K562 (cell line): ENCODE results near the gene GZMM. TPM values are rescaled to one million over a fixed set of nuclear protein-coding genes. Genes with fewer than 3 reads are reported as not detected.

Source experiments
- ATAC-seq: fragments of 200-7000 bp; cut with Tn5 transposase; 3 replicates; pipeline ENCODE4 v1.9.1; 2020; ENCODE audit warnings: moderate library complexity
- BruUV-seq: library from RNA; stranded (reverse); fragments of 400-500 nt; replicated peaks from 2 replicates; lab custom pipeline; 2021; lab: Mats Ljungman, UMichigan
- CTCF ChIA-PET: fragments of 300-600 bp; formaldehyde crosslinking; extraction: SDS; loops from one replicate; lab custom pipeline; 2021; ENCODE audit warnings: low intra/inter-chr PET ratio; lab: Yijun Ruan, JAX
- POLR2A ChIA-PET: fragments of 300-600, 350-650 bp; sonication (Branson Sonifier 250); formaldehyde crosslinking; extraction: SDS; loops from one replicate; lab custom pipeline; 2021; ENCODE audit warnings: antibody characterized with exemption, inconsistent platforms; lab: Yijun Ruan, JAX
- DNase-seq, 4 experiments: peaks; one replicate each; pipeline versions ENCODE4 v3.0.0 to v3.0.0-alpha.2; 2011 to 2018; ENCODE audit warnings: low spot score in 3 of 4, mixed read lengths in 3 of 4; ENCODE audit errors: extremely low read depth in 1 of 4
- FAIRE-seq: peaks from 2 replicates; lab custom pipeline; 2011; peaks lifted over from hg19 to GRCh38; lab: Jason Lieb, UNC
- H2AFZ ChIP-seq: 2 replicates; pipeline ENCODE4 v1.6.0; 2011; ENCODE audit warnings: low read depth, low read length, control low read depth, inconsistent platforms
- H3K27ac ChIP-seq: fragments of 200-600 bp; 3 replicates; pipeline ENCODE4 v1.8.0; 2011; ENCODE audit warnings: low read depth, mild to moderate bottlenecking, control low read depth, inconsistent platforms, low read length, moderate library complexity, mixed read lengths; ENCODE audit errors: extremely low read depth
- H3K27me3 ChIP-seq, 2 experiments: fragments of 300-600 bp in 1 of 2; 2 replicates in 1 of 2; 3 replicates in 1 of 2; pipeline versions ENCODE4 v1.6.0 to v1.8.0; 2011; ENCODE audit warnings: inconsistent platforms in 2 of 2, low read length in 2 of 2, mild to moderate bottlenecking in 1 of 2, mixed read lengths in 1 of 2, moderate library complexity in 1 of 2; ENCODE audit not compliant: control insufficient read depth in 2 of 2, insufficient read depth in 2 of 2
- H3K36me3 ChIP-seq: fragments of 300-600 bp; 3 replicates; pipeline ENCODE4 v1.8.0; 2011; ENCODE audit warnings: mild to moderate bottlenecking, low read length, inconsistent platforms; ENCODE audit not compliant: control insufficient read depth, insufficient read depth
- H3K4me1 ChIP-seq, 2 experiments: fragments of 200-600 bp in 1 of 2; replicated peaks in 1 of 2; 2 replicates in 1 of 2; 3 replicates in 1 of 2; pipeline versions ENCODE4 v1.5.1 to v1.8.0; 2011; ENCODE audit warnings: inconsistent platforms in 2 of 2, low read length in 2 of 2, mild to moderate bottlenecking in 1 of 2, mixed read lengths in 1 of 2, moderate library complexity in 1 of 2; ENCODE audit not compliant: control insufficient read depth in 2 of 2, insufficient read depth in 2 of 2
- H3K4me2 ChIP-seq: 2 replicates; pipeline ENCODE4 v1.6.1; 2011; ENCODE audit warnings: low read length, control low read depth, inconsistent platforms, mixed read lengths; ENCODE audit not compliant: insufficient read depth
- H3K4me3 ChIP-seq: fragments of 200-600 bp; sonication (generic), shearing (Covaris generic); 2 replicates; pipeline ENCODE4 v1.5.1; 2016; ENCODE audit warnings: control low read depth, inconsistent platforms
- H3K79me2 ChIP-seq: fragments of 200-600 bp; 3 replicates; pipeline ENCODE4 v1.8.0; 2011; ENCODE audit warnings: low read length, inconsistent platforms; ENCODE audit not compliant: control insufficient read depth, insufficient read depth
- H3K9ac ChIP-seq, 2 experiments: 2 replicates each; pipeline versions ENCODE4 v1.6.0 to v1.6.1; 2011; ENCODE audit warnings: low read depth in 2 of 2, low read length in 2 of 2, control low read depth in 1 of 2, inconsistent platforms in 1 of 2, mild to moderate bottlenecking in 1 of 2, mixed read lengths in 1 of 2; ENCODE audit not compliant: insufficient read depth in 1 of 2
- H3K9me1 ChIP-seq: one replicate; pipeline ENCODE4 v1.6.0; 2011; ENCODE audit warnings: inconsistent platforms, mild to moderate bottlenecking, low read length, moderate library complexity; ENCODE audit not compliant: control insufficient read depth, insufficient read depth
- H3K9me3 ChIP-seq: replicated peaks from 2 replicates; pipeline ENCODE4 v1.5.1; 2011; ENCODE audit warnings: low read depth, low read length, inconsistent platforms; ENCODE audit not compliant: control insufficient read depth, insufficient read depth
- H4K20me1 ChIP-seq: replicated peaks from 2 replicates; pipeline ENCODE4 v1.6.1; 2011; ENCODE audit warnings: low read length, inconsistent platforms, mixed read lengths; ENCODE audit not compliant: control insufficient read depth, insufficient read depth
- ATF7 ChIP-seq: fragments of 450-650 bp; IDR thresholded peaks from 2 replicates; pipeline ENCODE4 v1.7.1; 2014; ENCODE audit warnings: mild to moderate bottlenecking, moderate library complexity
- BCOR ChIP-seq: fragments of 450-650 bp; IDR thresholded peaks from 2 replicates; pipeline ENCODE4 v1.6.1; 2016
- CBX2 ChIP-seq: fragments of 200-600 bp; sonication (generic); IDR thresholded peaks from one replicate; pipeline ENCODE4 v1.6.1; 2012; ENCODE audit warnings: mild to moderate bottlenecking, low read length, inconsistent platforms; ENCODE audit not compliant: insufficient read depth, poor library complexity, severe bottlenecking
- CEBPB ChIP-seq: fragments of 450-650 bp; IDR thresholded peaks from 2 replicates; pipeline ENCODE4 v1.6.1; 2016; ENCODE audit warnings: missing genetic modification characterization, missing compliant biosample characterization
- HDAC1 ChIP-seq, 2 experiments: fragments of 450-650 bp; IDR thresholded peaks; 2 replicates each; pipeline ENCODE4 v1.6.1; 2016 to 2017; ENCODE audit warnings: inconsistent platforms in 1 of 2, mild to moderate bottlenecking in 1 of 2, moderate library complexity in 1 of 2
- MYBL2 ChIP-seq, 2 experiments: fragments of 450-650 bp in 1 of 2; sonication (generic) in 1 of 2; formaldehyde crosslinking in 1 of 2; IDR thresholded peaks; 2 replicates each; pipeline versions ENCODE4 v1.6.1 to v1.8.1; 2017 to 2022; ENCODE audit warnings: borderline replicate concordance in 1 of 2, inconsistent platforms in 1 of 2, low read depth in 1 of 2, mild to moderate bottlenecking in 1 of 2, missing genetic modification reagents in 1 of 2, moderate library complexity in 1 of 2
- SAFB ChIP-seq: fragments of 200-400 bp; formaldehyde crosslinking; IDR thresholded peaks from 2 replicates; pipeline ENCODE4 v1.6.1; 2017; ENCODE audit warnings: low read depth, low read length, borderline replicate concordance
- SP1 ChIP-seq: sonication (generic); formaldehyde crosslinking; IDR thresholded peaks from 2 replicates; pipeline ENCODE4 v1.8.1; 2022; ENCODE audit warnings: mild to moderate bottlenecking, missing genetic modification reagents
- TOE1 ChIP-seq, 2 experiments: fragments of 450-650 bp in 1 of 2; sonication (generic) in 1 of 2; formaldehyde crosslinking in 1 of 2; IDR thresholded peaks; 2 replicates each; pipeline versions ENCODE4 v1.7.1 to v1.8.0; 2016 to 2022; ENCODE audit warnings: borderline replicate concordance in 2 of 2, mild to moderate bottlenecking in 2 of 2, antibody characterized with exemption in 1 of 2, inconsistent platforms in 1 of 2, low read depth in 1 of 2, missing genetic modification reagents in 1 of 2, moderate library complexity in 1 of 2
- ZHX1 ChIP-seq: fragments of 150-350 bp; conservative IDR thresholded peaks from 2 replicates; pipeline ENCODE4 v1.6.1; 2014; ENCODE audit warnings: low read length
- ZKSCAN3 ChIP-seq: fragments of 250-450 bp; sonication (Bioruptor Pico); IDR thresholded peaks from 2 replicates; pipeline ENCODE4 v1.4.0; 2020
- ZNF431 ChIP-seq: sonication (generic); formaldehyde crosslinking; IDR thresholded peaks from 2 replicates; pipeline ENCODE4 v1.8.0; 2022; ENCODE audit warnings: mild to moderate bottlenecking, missing genetic modification reagents
- WGBS: fragments of 100-300 bp; shearing (Covaris generic); methylation state at CpG from one replicate; pipeline ENCODE4 v1.1.6; 2016; ENCODE audit warnings: low coverage, mixed read lengths; ENCODE audit not compliant: insufficient coverage; ENCODE audit errors: missing lambda C conversion rate; 5-methylcytosine and 5-hydroxymethylcytosine counted together
- in situ Hi-C: fragments of 300-500 bp; cut with MboI; formaldehyde crosslinking; loops from 4 replicates; pipeline ENCODE4 v1.15.0; 2018; ENCODE audit warnings: inconsistent platforms, mixed read lengths
- intact Hi-C: fragments of 100-400 bp; cut with micrococcal nuclease; formaldehyde crosslinking; loops from 2 replicates; pipeline ENCODE4 v1.14.2; 2022
- polyA plus RNA-seq, 8 experiments: library from polyadenylated mRNA; depleted of rRNA in 4 of 8; stranded (reverse) in 5 of 8; unstranded in 3 of 8; fragments of >200 nt; fragmentation: Nextera tagmentation in 2 of 8; fragmentation: Illumina TruSeq in 1 of 8; extraction: Ambion mirVana in 2 of 8; extraction: Trizol in 1 of 8; gene quantifications; 2 replicates each; pipeline versions ENCODE4 v1.2.1 to v1.2.3, GENCODE V29; 2011 to 2014; ENCODE audit warnings: inconsistent platforms in 1 of 8, missing spikeins in 1 of 8
- total RNA-seq, 7 experiments: library from RNA; depleted of rRNA in 6 of 7; stranded (reverse); fragments of >200 nt in 6 of 7; fragmentation: Illumina TruSeq in 2 of 7; extraction: Trizol in 2 of 7; gene quantifications; 2 replicates each; pipeline versions ENCODE4 v1.2.1 to v1.2.3, GENCODE V29; 2011 to 2021; ENCODE audit warnings: low replicate concordance in 1 of 7
- TF ChIP-seq, protein P1 (sequence below): sonication (generic); formaldehyde crosslinking; IDR thresholded peaks from 2 replicates; pipeline ENCODE4 v1.8.0; 2022; ENCODE audit warnings: missing genetic modification reagents, mild to moderate bottlenecking, moderate library complexity, borderline replicate concordance
- TF ChIP-seq, protein P2 (sequence below): fragments of 450-650 bp; IDR thresholded peaks from 2 replicates; pipeline ENCODE4 v1.6.1; 2016

The GZMM gene
- total and polyA plus RNA-seq, 9 of the 15 experiments (the other 6 are each of a cell fraction or from before 2014, with no cell fraction given): 0.08 to 2.6 (median 0.70) TPM; not detected in 2

DNA sequence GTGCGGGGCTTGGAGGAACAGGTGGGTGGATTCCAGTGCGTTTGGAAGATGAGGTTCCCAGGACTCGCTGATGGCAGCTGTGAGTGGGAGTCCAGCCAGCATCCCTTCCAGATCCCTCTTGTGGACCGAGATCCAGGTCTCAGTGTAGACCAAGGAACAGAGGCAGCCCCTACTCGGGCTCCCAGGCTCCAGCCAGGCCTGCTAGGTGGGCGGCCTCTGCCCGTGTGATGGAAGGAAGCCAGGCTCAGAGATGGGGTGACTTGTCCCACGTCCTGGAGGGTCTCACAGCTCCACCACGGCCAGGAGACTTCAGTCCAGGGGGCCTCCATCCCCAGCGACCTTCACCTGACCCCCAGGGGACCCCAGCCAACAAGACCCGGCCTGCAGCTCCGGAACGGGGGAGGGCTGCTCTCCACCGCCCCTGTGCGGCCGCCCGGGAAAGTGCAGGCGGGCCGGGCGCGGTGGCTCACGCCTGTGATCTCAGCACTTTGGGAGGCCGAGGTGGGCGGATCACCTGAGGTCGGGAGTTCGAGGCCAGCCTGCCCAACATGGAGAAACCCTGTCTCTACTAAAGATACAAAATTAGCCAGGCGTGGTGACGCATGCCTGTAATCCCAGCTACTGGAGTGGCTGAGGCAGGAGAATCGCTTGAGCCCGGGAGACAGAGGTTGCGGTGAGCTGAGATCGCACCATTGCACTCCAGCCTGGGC, 48.3 kb upstream of the GZMM start:
- Histone ChIP-seq H4K20me1 (no peaks in the 10 kb centered on the region), H3K9me1 (no peaks in the 10 kb centered on the region), H2AFZ (0 out of 2 replicates have a peak overlapping the region, but pooled peaks have one; percentile 38), H3K4me2 (peak overlapping the region; percentile 12; the same call in 1 of the 2 replicates), H3K27ac (no peak overlapping the region), H3K4me1 (peaks cover 0 to 60% of the 10 kb centered on the region in 2 experiments; a peak in 3 of 5 replicates), H3K9me3 (no peaks in the 10 kb centered on the region), H3K79me2 (no peaks in the 10 kb centered on the region), H3K27me3 (no peaks in the 10 kb centered on the region), H3K36me3 (no peaks in the 10 kb centered on the region), H3K4me3 (no peak overlapping the region), H3K9ac (no peak overlapping the region)
- DNase-seq (peak; percentile 64 to 68 (median 66)), FAIRE-seq (peak; percentile 54), ATAC-seq (peak; percentile 72)
- no TSS peak for BruUV-seq
- intact Hi-C loops (no loop called here), in situ Hi-C loops (no loop called here)
- CTCF ChIA-PET: no interaction called here
- POLR2A ChIA-PET: interaction anchor here (0.5 to 1.8 kb wide), 4 partner anchors 11 to 205 kb away, joined by 3 to 6 read pairs (median 4); no protein-coding TSS in a partner anchor
- WGBS: 15% methylated on average over 29 of the region's 32 CpGs
- TF ChIP-seq ZHX1 (no peak), BCOR (peak; percentile 92), SAFB (no peak), MYBL2 (IDR thresholded peaks at IDR 0.05; ENCODE audit: low read depth) (no peak), MYBL2 (CRISPR knock-in tag; IDR thresholded peaks at IDR 0.05; ENCODE audit: borderline replicate concordance) (no peak), CBX2 (no peak), ZKSCAN3 (no peak), TOE1 (IDR thresholded peaks at IDR 0.05; ENCODE audit: borderline replicate concordance) (peak; percentile 47; the same call in 1 of the 2 replicates), TOE1 (CRISPR knock-in tag; IDR thresholded peaks at IDR 0.05; ENCODE audit: borderline replicate concordance, low read depth) (no peak), ATF7 (peak; percentile 51; the same call in 1 of the 2 replicates), HDAC1 (IDR thresholded peaks at IDR 0.05) (peak in 1 of 2 experiments; percentile 55; a peak in 2 of 4 replicates), CEBPB (tag) (no peak), SP1 (CRISPR knock-in tag) (peak; percentile 36; the same call in 1 of the 2 replicates), ZNF431 (CRISPR knock-in tag) (no peak)
- TF ChIP-seq, protein P1, sequence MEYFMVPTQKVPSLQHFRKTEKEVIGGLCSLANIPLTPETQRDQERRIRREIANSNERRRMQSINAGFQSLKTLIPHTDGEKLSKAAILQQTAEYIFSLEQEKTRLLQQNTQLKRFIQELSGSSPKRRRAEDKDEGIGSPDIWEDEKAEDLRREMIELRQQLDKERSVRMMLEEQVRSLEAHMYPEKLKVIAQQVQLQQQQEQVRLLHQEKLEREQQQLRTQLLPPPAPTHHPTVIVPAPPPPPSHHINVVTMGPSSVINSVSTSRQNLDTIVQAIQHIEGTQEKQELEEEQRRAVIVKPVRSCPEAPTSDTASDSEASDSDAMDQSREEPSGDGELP (CRISPR knock-in tag): peak; percentile 69; the same call in 1 of the 2 replicates
- TF ChIP-seq, protein P2, sequence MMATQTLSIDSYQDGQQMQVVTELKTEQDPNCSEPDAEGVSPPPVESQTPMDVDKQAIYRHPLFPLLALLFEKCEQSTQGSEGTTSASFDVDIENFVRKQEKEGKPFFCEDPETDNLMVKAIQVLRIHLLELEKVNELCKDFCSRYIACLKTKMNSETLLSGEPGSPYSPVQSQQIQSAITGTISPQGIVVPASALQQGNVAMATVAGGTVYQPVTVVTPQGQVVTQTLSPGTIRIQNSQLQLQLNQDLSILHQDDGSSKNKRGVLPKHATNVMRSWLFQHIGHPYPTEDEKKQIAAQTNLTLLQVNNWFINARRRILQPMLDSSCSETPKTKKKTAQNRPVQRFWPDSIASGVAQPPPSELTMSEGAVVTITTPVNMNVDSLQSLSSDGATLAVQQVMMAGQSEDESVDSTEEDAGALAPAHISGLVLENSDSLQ: no peak
